H9 (cell line): ENCODE measurements around the gene COMT. TPM values are rescaled to one million over a fixed set of nuclear protein-coding genes. Genes with fewer than 3 reads are reported as not detected.

Source experiments
- DNase-seq: peaks from one replicate; pipeline ENCODE4 v3.0.0-alpha.2; 2017
- H2AFZ ChIP-seq: one replicate; pipeline ENCODE4 v1.6.1; 2013; ENCODE audit warnings: mild to moderate bottlenecking, low read length, control low read depth, moderate library complexity
- H2AK5ac ChIP-seq: 2 replicates; pipeline ENCODE4 v1.6.1; 2013; ENCODE audit warnings: low read length, control low read depth, mixed read lengths; ENCODE audit not compliant: insufficient read length
- H2BK120ac ChIP-seq: one replicate; pipeline ENCODE4 v1.6.1; 2013; ENCODE audit warnings: low read depth, mild to moderate bottlenecking, low read length, control low read depth, inconsistent platforms; ENCODE audit not compliant: poor library complexity, severe bottlenecking
- H2BK12ac ChIP-seq: 2 replicates; pipeline ENCODE4 v1.6.1; 2013; ENCODE audit warnings: low read length, control low read depth, mixed read lengths, low read depth; ENCODE audit not compliant: insufficient read length
- H2BK15ac ChIP-seq: 2 replicates; pipeline ENCODE4 v1.6.1; 2013; ENCODE audit warnings: low read depth, low read length, control low read depth
- H2BK20ac ChIP-seq: one replicate; pipeline ENCODE4 v1.6.1; 2013; ENCODE audit warnings: low read depth, mild to moderate bottlenecking, low read length, control low read depth, inconsistent platforms; ENCODE audit not compliant: poor library complexity, severe bottlenecking
- H2BK5ac ChIP-seq: 2 replicates; pipeline ENCODE4 v1.6.1; 2013; ENCODE audit warnings: low read length, control low read depth, mixed read lengths; ENCODE audit not compliant: insufficient read length
- H3K14ac ChIP-seq: 2 replicates; pipeline ENCODE4 v1.6.1; 2013; ENCODE audit warnings: low read length, control low read depth; ENCODE audit not compliant: insufficient read depth
- H3K18ac ChIP-seq: 2 replicates; pipeline ENCODE4 v1.6.1; 2013; ENCODE audit warnings: low read depth, mild to moderate bottlenecking, mixed read lengths, low read length, control low read depth; ENCODE audit not compliant: insufficient read length
- H3K23ac ChIP-seq: 2 replicates; pipeline ENCODE4 v1.6.1; 2013; ENCODE audit warnings: low read length, control low read depth, mixed read lengths, low read depth; ENCODE audit not compliant: insufficient read length
- H3K23me2 ChIP-seq: 2 replicates; pipeline ENCODE4 v1.6.1; 2013; ENCODE audit warnings: low read depth, mild to moderate bottlenecking, mixed read lengths, low read length, control low read depth; ENCODE audit not compliant: insufficient read length, poor library complexity, severe bottlenecking
- H3K27ac ChIP-seq: 2 replicates; pipeline ENCODE4 v1.5.1; 2013; ENCODE audit warnings: low read length, control low read depth, mixed read lengths, low read depth; ENCODE audit not compliant: insufficient read length
- H3K27me3 ChIP-seq: 2 replicates; pipeline ENCODE4 v1.6.1; 2013; ENCODE audit warnings: low read length, control low read depth, inconsistent platforms; ENCODE audit not compliant: insufficient read depth
- H3K4ac ChIP-seq: 2 replicates; pipeline ENCODE4 v1.6.1; 2013; ENCODE audit warnings: low read depth, mild to moderate bottlenecking, control low read depth, inconsistent platforms, low read length, moderate library complexity
- H3K4me1 ChIP-seq: 2 replicates; pipeline ENCODE4 v1.6.1; 2013; ENCODE audit warnings: low read length, control low read depth, inconsistent platforms; ENCODE audit not compliant: insufficient read depth
- H3K4me2 ChIP-seq: 2 replicates; pipeline ENCODE4 v1.6.1; 2013; ENCODE audit warnings: low read length, control low read depth, mixed read lengths; ENCODE audit not compliant: insufficient read length, insufficient read depth
- H3K56ac ChIP-seq: 2 replicates; pipeline ENCODE4 v1.6.1; 2013; ENCODE audit warnings: low read depth, mild to moderate bottlenecking, mixed read lengths, low read length, control low read depth; ENCODE audit not compliant: insufficient read length
- H3K79me1 ChIP-seq: 2 replicates; pipeline ENCODE4 v1.6.1; 2013; ENCODE audit warnings: low read depth, mild to moderate bottlenecking, moderate library complexity, low read length, control low read depth, inconsistent platforms; ENCODE audit not compliant: insufficient read depth, poor library complexity, severe bottlenecking
- H3K79me2 ChIP-seq: 2 replicates; pipeline ENCODE4 v1.6.1; 2013; ENCODE audit warnings: low read length, control low read depth, inconsistent platforms; ENCODE audit not compliant: insufficient read depth
- H3K9ac ChIP-seq: 2 replicates; pipeline ENCODE4 v1.6.1; 2013; ENCODE audit warnings: low read length, control low read depth, mixed read lengths; ENCODE audit not compliant: insufficient read length; ENCODE audit errors: extremely low read depth
- H3K9me3 ChIP-seq: one replicate; pipeline ENCODE4 v1.6.1; 2013; ENCODE audit warnings: low read depth, low read length, inconsistent platforms; ENCODE audit not compliant: control insufficient read depth
- H3T11ph ChIP-seq: one replicate; pipeline ENCODE4 v1.6.1; 2013; ENCODE audit warnings: mild to moderate bottlenecking, low read length, control low read depth, inconsistent platforms
- H4K20me1 ChIP-seq: one replicate; pipeline ENCODE4 v1.6.1; 2013; ENCODE audit not compliant: control insufficient read depth, insufficient read length, insufficient read depth
- H4K5ac ChIP-seq: 2 replicates; pipeline ENCODE4 v1.6.1; 2013; ENCODE audit warnings: low read depth, mild to moderate bottlenecking, mixed read lengths, low read length, control low read depth; ENCODE audit not compliant: insufficient read length
- H4K8ac ChIP-seq: replicated peaks from 2 replicates; pipeline ENCODE4 v1.6.1; 2013; ENCODE audit warnings: low read length, control low read depth, mixed read lengths, low read depth; ENCODE audit not compliant: insufficient read length
- H4K91ac ChIP-seq: 2 replicates; pipeline ENCODE4 v1.6.1; 2013; ENCODE audit warnings: low read depth, mild to moderate bottlenecking, moderate library complexity, mixed read lengths, low read length, control low read depth; ENCODE audit not compliant: insufficient read length
- H3K27ac Mint-ChIP-seq, 3 experiments: 2 replicates in 2 of 3; 3 replicates in 1 of 3; pipeline ENCODE4 v1.8.0; 2020 to 2021; ENCODE audit warnings: mixed read lengths in 3 of 3, mild to moderate bottlenecking in 1 of 3, moderate library complexity in 1 of 3
- H3K27me3 Mint-ChIP-seq: 2 replicates; pipeline ENCODE4 v1.8.0; 2021; ENCODE audit warnings: low read depth, mild to moderate bottlenecking, moderate library complexity, mixed read lengths
- H3K36me3 Mint-ChIP-seq, 3 experiments: 2 replicates in 2 of 3; 3 replicates in 1 of 3; pipeline ENCODE4 v1.8.0; 2020 to 2021; ENCODE audit warnings: low read depth in 3 of 3, mixed read lengths in 3 of 3; ENCODE audit not compliant: insufficient read depth in 1 of 3
- H3K4me1 Mint-ChIP-seq, 2 experiments: 2 replicates each; pipeline ENCODE4 v1.8.0; 2020; ENCODE audit warnings: mixed read lengths in 2 of 2
- H3K4me3 Mint-ChIP-seq, 2 experiments: 2 replicates in 1 of 2; 3 replicates in 1 of 2; pipeline ENCODE4 v1.8.0; 2020 to 2021; ENCODE audit warnings: mild to moderate bottlenecking in 2 of 2, mixed read lengths in 2 of 2, moderate library complexity in 1 of 2
- H3K9me3 Mint-ChIP-seq, 2 experiments: 2 replicates in 1 of 2; 3 replicates in 1 of 2; pipeline ENCODE4 v1.8.0; 2020; ENCODE audit warnings: mild to moderate bottlenecking in 2 of 2, mixed read lengths in 2 of 2, moderate library complexity in 1 of 2
- CTCF ChIP-seq: fragments of 200-600 bp; sonication (generic); conservative IDR thresholded peaks from 3 replicates; pipeline ENCODE4 v1.8.0; 2021; ENCODE audit warnings: antibody characterized with exemption, mild to moderate bottlenecking
- WGBS: extraction: QIAGEN DNeasy Blood & Tissue Kit; methylation state at CpG from one replicate; pipeline ENCODE4 v1.1.7; 2013; ENCODE audit warnings: missing lambda C conversion rate, low lambda C conversion rate, mixed read lengths; ENCODE audit not compliant: insufficient read length; ENCODE audit errors: extremely low coverage; 5-methylcytosine and 5-hydroxymethylcytosine counted together
- total RNA-seq: library from RNA; stranded (reverse); gene quantifications from 2 replicates; pipeline ENCODE4 v1.2.1, GENCODE V29; 2021

Gene COMT
- total RNA-seq, 1 experiment from 2014 or later = 42.2 TPM

DNA sequence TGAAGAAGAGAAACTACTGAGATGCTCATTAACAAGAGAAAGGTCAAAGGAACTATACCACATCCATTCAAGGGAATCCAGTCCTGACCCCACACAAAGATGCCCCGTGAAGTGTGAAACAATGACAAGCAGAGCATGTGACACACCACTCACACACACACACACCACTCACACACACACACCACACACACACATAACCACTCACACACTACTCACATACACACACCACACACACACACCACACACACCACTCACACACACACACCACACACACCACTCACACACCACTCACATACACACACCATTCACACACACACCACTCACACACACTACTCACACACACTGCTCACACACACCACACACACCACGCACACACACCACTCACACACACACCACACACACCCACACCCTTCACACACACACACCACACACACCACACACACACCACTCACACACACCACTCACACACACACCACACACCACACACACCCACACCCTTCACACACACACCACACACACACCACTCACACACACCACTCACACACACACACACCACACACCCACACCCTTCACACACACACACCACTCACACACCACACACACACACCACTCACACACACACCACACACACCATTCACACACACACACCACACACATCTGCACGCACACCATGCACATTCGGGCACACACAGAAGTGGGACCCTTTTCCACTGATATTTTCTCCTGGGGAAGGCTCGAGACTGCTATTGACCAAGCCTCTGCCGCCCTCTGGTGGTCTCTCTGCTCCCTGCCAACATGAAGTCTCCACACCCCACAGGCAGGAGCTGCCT is 32.0 kb upstream of the COMT start:
- peak overlapping the region in 1 of 2 experiments; percentile 38; a peak in 2 of 5 replicates for H3K4me3 Mint-ChIP-seq
- peaks cover 0 to 16% (median 15%) of the 10 kb centered on the region in 3 experiments; a peak in 5 of 7 replicates for H3K36me3 Mint-ChIP-seq
- Histone ChIP-seq H3K18ac (no peak overlapping the region), H4K20me1 (no peaks in the 10 kb centered on the region), H4K8ac (no peak overlapping the region), H2BK5ac (no peak overlapping the region), H3K79me2 (no peaks in the 10 kb centered on the region), H3K27ac (no peak overlapping the region), H3T11ph (no peak overlapping the region), H3K27me3 (no peaks in the 10 kb centered on the region), H4K5ac (peak overlapping the region; percentile 23), H3K14ac (no peak overlapping the region), H3K4me1 (no peaks in the 10 kb centered on the region), H2AFZ (no peak overlapping the region), H3K79me1 (no peaks in the 10 kb centered on the region), H3K4ac (no peak overlapping the region), H3K4me2 (no peak overlapping the region), H2BK120ac (no peak overlapping the region), H4K91ac (no peak overlapping the region), H2BK20ac (no peak overlapping the region), H3K23ac (no peak overlapping the region), H2AK5ac (no peak overlapping the region), H3K9ac (no peak overlapping the region), H2BK12ac (no peak overlapping the region), H3K56ac (no peak overlapping the region), H3K23me2 (no peaks in the 10 kb centered on the region), H2BK15ac (no peak overlapping the region), H3K9me3 (peaks cover 5% of the 10 kb centered on the region)
- DNase-seq = peak; percentile 82
- H3K4me1 Mint-ChIP-seq = peaks cover 0 to 3% of the 10 kb centered on the region in 2 experiments; a peak in 2 of 4 replicates
- peaks cover 0 to 4% of the 10 kb centered on the region in 2 experiments; a peak in 2 of 5 replicates for H3K9me3 Mint-ChIP-seq
- peak; percentile 86 for TF ChIP-seq CTCF
- 100% methylated on average over 2 of the region's 6 CpGs for WGBS
- no peaks in the 10 kb centered on the region for H3K27me3 Mint-ChIP-seq
- H3K27ac Mint-ChIP-seq = peak overlapping the region in 1 of 3 experiments; percentile 21; a peak in 3 of 7 replicates
